ENCODE data around the gene ADAP1.

Gene ADAP1

GRCh38 chr7:853366-854117 is 100.9 kb downstream of the ADAP1 start:
- DNase-seq = no peak

- no peak for DNase-seq
These were observed 103.3 kb downstream of the ADAP1 start for GRCh38 chr7:851204-851603.

DNA sequence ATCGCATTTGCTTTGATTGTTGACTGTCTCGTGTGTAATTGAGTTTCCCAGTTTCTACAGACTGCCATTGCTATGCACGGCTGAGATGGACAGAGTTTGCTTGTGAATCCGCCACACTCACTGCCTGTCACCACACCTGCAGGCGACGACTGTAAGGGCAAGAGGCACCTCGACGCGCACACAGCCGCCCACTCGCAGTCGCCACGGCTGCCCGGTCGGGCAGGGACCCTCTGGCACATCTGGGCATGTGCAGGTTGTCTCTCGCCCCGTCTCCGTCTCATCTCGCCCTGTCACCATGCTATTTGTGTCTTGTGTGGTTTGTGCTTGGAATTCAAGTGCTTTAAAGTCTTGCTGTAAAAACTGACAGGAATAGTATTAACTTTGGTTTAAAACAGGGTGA is 104.7 kb downstream of the ADAP1 start:
- no peak for DNase-seq

GRCh38 chr7:849145-849544 is 105.3 kb downstream of the ADAP1 start:
- no peak for DNase-seq

All from NCI-H524 treated with DMSO at 0.1 percent for 48 hours (cell line).